Bronchial epithelial cell (primary cell): Measurements from ENCODE around the gene SPTLC1. TPM values are rescaled to one million over a fixed set of nuclear protein-coding genes. Genes with fewer than 3 reads are reported as not detected.

Experiments used
- DNase-seq: peaks from one replicate; pipeline ENCODE4 v3.0.0-alpha.2; 2010; ENCODE audit warnings: low read depth
- FAIRE-seq: peaks from 2 replicates; lab custom pipeline; 2011; peaks lifted over from hg19 to GRCh38; lab: Jason Lieb, UNC
- H3K27me3 ChIP-seq: 2 replicates; pipeline ENCODE4 v1.5.1; 2011; ENCODE audit warnings: low read length; ENCODE audit not compliant: control insufficient read depth, insufficient read depth
- H3K36me3 ChIP-seq: 2 replicates; pipeline ENCODE4 v1.5.1; 2011; ENCODE audit warnings: low read length; ENCODE audit not compliant: control insufficient read depth, insufficient read depth
- H3K4me3 ChIP-seq: 2 replicates; pipeline ENCODE4 v1.5.1; 2011; ENCODE audit warnings: mild to moderate bottlenecking, low read depth, low read length, control low read depth
- CTCF ChIP-seq: IDR thresholded peaks from 2 replicates; pipeline ENCODE4 v1.5.1; 2011; ENCODE audit warnings: mild to moderate bottlenecking, moderate library complexity, low read length, control low read depth, inconsistent platforms; ENCODE audit not compliant: insufficient read depth, severe bottlenecking
- total RNA-seq: library from RNA; depleted of rRNA; stranded (reverse); fragments of >200 nt; gene quantifications from 2 replicates; pipeline ENCODE4 v1.2.1, GENCODE V29; 2014

The SPTLC1 gene
- total RNA-seq, 1 donor from 2014 or later: 103 TPM

DNA sequence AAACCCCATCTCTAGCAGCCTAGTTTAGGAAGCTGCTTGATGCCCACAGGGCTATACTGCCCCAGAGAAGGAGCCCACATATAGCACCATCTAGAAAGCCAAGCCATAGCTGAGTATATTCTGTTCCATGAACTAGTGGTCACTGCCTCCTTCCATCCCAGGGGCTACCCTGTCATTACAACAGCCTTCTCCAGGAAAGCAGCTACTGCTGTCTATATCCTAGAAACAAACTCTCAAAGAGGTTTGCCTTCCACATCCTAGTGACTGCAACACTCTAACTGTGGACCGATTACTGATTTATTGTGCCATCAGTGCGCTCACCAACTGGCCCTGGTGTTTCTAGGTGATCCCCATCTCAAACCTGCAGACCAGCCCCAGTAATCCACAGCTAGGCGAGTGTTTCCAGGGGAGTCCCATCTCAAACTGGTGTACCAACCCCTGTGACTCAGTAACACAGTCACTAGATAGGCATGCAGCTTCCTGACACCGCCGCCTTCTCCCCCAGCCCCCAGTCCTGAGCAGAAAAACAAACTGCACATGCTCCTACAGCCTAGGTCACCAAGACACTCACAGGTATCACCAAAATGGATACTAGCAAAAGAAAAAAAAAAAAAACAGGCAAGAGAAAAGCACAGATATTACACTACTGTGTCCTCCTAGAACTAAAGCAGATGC is 14.8 kb downstream of the SPTLC1 start:
- no peak overlapping the region for H3K4me3 ChIP-seq
- no peaks in the 10 kb centered on the region for H3K27me3 ChIP-seq
- TF ChIP-seq CTCF: no peak
- DNase-seq (peak; percentile 93), FAIRE-seq (no peak)
- H3K36me3 ChIP-seq: peaks cover 4% of the 10 kb centered on the region

GRCh38 chr9:92098638-92099037 is 16.6 kb downstream of the SPTLC1 start:
- no peak for TF ChIP-seq CTCF
- no peak for DNase-seq
- no peak for FAIRE-seq
- no peaks in the 10 kb centered on the region for H3K27me3 ChIP-seq
- peaks cover 4% of the 10 kb centered on the region for H3K36me3 ChIP-seq
- no peak overlapping the region for H3K4me3 ChIP-seq

DNA sequence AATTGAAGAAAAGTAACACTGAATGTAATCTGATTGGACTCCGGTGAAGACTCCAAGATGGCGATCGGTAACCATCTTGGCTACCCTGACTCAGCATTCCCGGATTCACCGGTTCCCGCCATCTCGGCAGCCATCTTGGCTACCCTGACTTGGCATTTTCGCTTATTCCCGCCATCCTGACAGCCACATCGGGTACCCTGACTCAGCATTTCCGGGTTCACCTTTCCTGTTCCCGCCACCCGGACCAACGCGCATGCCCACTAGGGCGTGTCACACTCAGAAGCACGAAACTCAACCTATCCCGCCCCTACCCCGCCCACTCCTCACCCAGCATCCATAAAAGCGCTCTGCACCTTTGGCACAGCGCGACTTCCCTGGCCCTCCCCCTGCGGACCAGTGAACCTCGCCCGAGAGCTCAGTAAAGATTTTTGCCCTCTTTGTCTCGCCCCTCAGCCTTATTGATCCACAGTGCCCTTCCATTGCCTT is 17.2 kb downstream of the SPTLC1 start:
- Histone ChIP-seq H3K4me3 (no peak overlapping the region), H3K27me3 (no peaks in the 10 kb centered on the region), H3K36me3 (peaks cover 3% of the 10 kb centered on the region)
- TF ChIP-seq CTCF: no peak
- DNase-seq (peak; percentile 73), FAIRE-seq (no peak)

DNA sequence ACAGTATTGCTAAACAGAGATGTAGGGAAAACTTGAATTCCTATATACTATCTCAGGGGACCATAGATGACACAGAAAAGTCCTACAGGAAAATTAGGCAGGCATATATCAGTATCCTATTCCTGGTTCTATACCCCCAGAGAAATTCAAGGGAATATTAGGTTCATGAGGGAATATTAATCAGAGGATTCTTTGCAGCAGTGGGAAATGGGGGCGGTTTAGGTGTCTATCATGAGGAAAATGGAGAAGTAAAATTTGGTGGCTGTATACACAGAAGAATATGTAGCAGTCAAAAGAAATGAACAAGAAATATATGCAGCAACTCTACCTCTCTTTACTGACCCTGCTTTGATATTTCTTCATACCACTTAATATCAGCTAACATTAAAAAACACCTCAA is 20.0 kb downstream of the SPTLC1 start:
- H3K27me3 ChIP-seq: no peaks in the 10 kb centered on the region
- no peak for TF ChIP-seq CTCF
- FAIRE-seq: no peak
- DNase-seq: no peak
- no peak overlapping the region for H3K4me3 ChIP-seq
- H3K36me3 ChIP-seq: peaks cover 3% of the 10 kb centered on the region

DNA sequence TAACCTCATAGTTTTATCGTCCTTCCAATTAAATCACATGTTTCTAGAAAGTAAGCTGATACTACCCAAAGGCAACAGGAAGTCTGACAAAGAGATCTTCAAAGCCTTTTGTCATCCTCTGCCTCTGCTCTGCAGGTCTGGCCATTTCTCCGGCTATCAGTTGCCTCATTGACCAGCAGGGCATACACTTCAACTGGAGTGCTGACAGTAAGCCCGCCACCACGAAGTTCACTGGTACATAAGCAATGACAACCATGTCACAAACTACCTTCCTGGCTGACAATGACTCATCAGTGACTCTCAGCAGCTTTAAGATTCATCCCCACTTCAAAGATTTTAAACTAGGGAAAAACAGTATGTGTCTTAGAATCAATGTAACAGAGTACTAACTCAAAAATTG is 20.6 kb downstream of the SPTLC1 start:
- DNase-seq (peak; percentile 18), FAIRE-seq (no peak)
- Histone ChIP-seq H3K36me3 (peaks cover 3% of the 10 kb centered on the region), H3K4me3 (no peak overlapping the region), H3K27me3 (no peaks in the 10 kb centered on the region)
- no peak for TF ChIP-seq CTCF

GRCh38 chr9:92077888-92078287 is 37.3 kb downstream of the SPTLC1 start:
- no peaks in the 10 kb centered on the region for H3K27me3 ChIP-seq
- TF ChIP-seq CTCF: no peak
- no peak overlapping the region for H3K4me3 ChIP-seq
- DNase-seq: no peak
- no peak for FAIRE-seq
- H3K36me3 ChIP-seq: peaks cover under 1% of the 10 kb centered on the region
